Ovary (tissue), 3 donors: ENCODE data around the gene ALPK1.

Experiments
- CTCF ChIP-seq, 3 donors: fragments of 450-650 bp in 2 of 3; fragments of 200-600 bp in 1 of 3; IDR thresholded peaks; one replicate each; pipeline versions ENCODE4 v1.5.1 to v1.8.0; 2016 to 2022; ENCODE audit warnings: antibody characterized with exemption in 3 of 3, mild to moderate bottlenecking in 1 of 3
- EP300 ChIP-seq: sonication (generic); formaldehyde crosslinking; IDR thresholded peaks from one replicate; pipeline ENCODE4 v1.6.1; 2017; ENCODE audit warnings: antibody characterized with exemption
- POLR2A ChIP-seq: fragments of 450-650 bp; IDR thresholded peaks from one replicate; pipeline ENCODE4 v1.6.1; 2017; ENCODE audit warnings: antibody characterized with exemption, mild to moderate bottlenecking, moderate library complexity
- donor health status: DM: no; HTN: no; CAD: no.

DNA sequence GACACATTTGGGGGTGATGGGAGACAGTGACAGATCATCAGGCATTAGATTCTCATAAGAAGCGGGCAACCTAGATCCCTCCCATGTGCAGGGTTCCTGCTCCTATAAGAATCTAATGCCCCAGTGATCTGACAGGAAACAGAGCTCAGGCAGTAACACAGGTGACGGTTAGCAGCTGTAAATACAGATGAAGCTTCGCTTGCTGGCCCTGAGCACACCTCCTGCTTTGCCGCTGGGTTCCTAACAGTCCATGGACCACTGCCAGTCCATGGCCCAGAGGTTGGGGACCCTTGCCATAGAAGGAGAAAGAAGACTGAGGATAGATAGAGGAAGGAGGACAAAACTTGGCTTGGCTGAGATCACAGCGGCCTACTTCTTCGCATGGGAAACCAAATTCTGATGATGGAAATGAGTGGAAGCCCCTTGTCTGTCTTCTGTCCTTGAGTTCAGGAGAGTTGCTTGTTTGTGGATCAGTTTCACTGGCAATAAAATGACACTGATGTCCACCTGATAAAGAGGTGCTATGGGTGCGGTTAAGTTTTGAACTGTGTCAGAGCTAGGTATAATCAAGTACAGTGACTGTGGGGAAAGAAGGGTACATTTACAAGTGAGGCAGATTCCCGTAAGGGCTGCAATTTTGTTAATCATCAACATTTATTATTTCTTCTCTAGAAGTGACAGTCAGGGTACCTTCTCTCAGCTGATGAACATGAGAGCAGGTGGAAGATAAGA, 9.7 kb upstream of the ALPK1 start:
- TF ChIP-seq EP300 (no peak), CTCF (IDR thresholded peaks at IDR 0.05) (no peak), POLR2A (no peak)
